ENCODE measurements around the gene HIVEP3.

The HIVEP3 gene

GRCh38 chr1:41542196-41542930 is 376.4 kb downstream of the HIVEP3 start:
- no peak overlapping the region for H3K4me3 ChIP-seq (ENCODE audit: low read depth, low read length)
- DNase-seq (ENCODE audit: low read depth) = no peak
- TF ChIP-seq, protein P1, sequence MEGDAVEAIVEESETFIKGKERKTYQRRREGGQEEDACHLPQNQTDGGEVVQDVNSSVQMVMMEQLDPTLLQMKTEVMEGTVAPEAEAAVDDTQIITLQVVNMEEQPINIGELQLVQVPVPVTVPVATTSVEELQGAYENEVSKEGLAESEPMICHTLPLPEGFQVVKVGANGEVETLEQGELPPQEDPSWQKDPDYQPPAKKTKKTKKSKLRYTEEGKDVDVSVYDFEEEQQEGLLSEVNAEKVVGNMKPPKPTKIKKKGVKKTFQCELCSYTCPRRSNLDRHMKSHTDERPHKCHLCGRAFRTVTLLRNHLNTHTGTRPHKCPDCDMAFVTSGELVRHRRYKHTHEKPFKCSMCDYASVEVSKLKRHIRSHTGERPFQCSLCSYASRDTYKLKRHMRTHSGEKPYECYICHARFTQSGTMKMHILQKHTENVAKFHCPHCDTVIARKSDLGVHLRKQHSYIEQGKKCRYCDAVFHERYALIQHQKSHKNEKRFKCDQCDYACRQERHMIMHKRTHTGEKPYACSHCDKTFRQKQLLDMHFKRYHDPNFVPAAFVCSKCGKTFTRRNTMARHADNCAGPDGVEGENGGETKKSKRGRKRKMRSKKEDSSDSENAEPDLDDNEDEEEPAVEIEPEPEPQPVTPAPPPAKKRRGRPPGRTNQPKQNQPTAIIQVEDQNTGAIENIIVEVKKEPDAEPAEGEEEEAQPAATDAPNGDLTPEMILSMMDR (IDR thresholded peaks at IDR 0.05; ENCODE audit: low read depth, low read length, missing control alignments) = no peak

DNA sequence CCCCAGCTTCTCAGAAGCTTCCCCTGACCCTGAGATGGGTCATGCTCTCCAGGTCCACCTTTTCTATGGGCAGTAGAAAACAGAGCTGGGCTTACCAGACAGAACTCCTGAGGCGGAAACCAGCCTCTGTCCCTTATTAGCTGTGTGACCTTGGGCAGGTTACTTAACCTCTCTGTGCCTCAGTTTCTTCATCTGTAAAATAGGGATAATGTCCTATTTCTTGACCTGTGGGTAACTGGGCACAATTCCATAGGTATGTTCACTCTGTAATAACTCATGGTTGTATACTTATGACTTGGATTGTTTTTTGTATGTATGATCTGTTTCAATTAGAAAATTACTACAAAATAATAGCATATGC is 377.1 kb downstream of the HIVEP3 start:
- TF ChIP-seq, protein P1 (IDR thresholded peaks at IDR 0.05; ENCODE audit: low read depth, low read length, missing control alignments) = no peak
- DNase-seq (ENCODE audit: low read depth) = no peak
- H3K4me3 ChIP-seq (ENCODE audit: low read depth, low read length) = no peak overlapping the region

- no peak overlapping the region for H3K4me3 ChIP-seq (ENCODE audit: low read depth, low read length)
- no peak for DNase-seq (ENCODE audit: low read depth)
- TF ChIP-seq, protein P1 (IDR thresholded peaks at IDR 0.05; ENCODE audit: low read depth, low read length, missing control alignments) = no peak
Measured at GRCh38 chr1:41540886-41541591, 377.7 kb downstream of the HIVEP3 start.

- DNase-seq (ENCODE audit: low read depth) = no peak
- no peak overlapping the region for H3K4me3 ChIP-seq (ENCODE audit: low read depth, low read length)
- TF ChIP-seq, protein P1 (IDR thresholded peaks at IDR 0.05; ENCODE audit: low read depth, low read length, missing control alignments) = no peak
Measured at GRCh38 chr1:41539999-41540398, 378.7 kb downstream of the HIVEP3 start.

DNA sequence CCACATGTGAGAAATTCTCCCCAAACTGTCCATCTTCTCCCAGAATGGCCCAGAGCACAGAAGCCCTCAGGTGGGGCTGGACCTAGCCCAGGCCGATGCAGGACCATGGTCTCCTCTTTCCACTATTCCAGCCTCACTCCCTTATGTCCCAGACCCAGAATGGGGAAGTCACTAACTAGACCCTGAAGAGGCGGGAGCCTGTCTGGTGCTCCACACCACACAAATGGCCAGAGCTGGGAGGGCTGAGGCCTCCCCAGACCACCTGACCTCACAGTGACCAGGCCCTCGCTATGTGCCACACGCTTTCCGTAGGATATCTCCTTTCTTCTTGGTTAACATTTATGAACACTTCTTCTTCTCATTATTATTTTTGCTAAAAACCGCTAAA is 379.3 kb downstream of the HIVEP3 start:
- no peak overlapping the region for H3K4me3 ChIP-seq (ENCODE audit: low read depth, low read length)
- TF ChIP-seq, protein P1 (IDR thresholded peaks at IDR 0.05; ENCODE audit: low read depth, low read length, missing control alignments) = no peak
- DNase-seq (ENCODE audit: low read depth) = no peak

GRCh38 chr1:41538741-41539417 is 379.8 kb downstream of the HIVEP3 start:
- TF ChIP-seq, protein P1 (IDR thresholded peaks at IDR 0.05; ENCODE audit: low read depth, low read length, missing control alignments) = no peak
- H3K4me3 ChIP-seq (ENCODE audit: low read depth, low read length) = no peak overlapping the region
- DNase-seq (ENCODE audit: low read depth) = no peak

Data from GM12864 (cell line).